Measurements from ENCODE around the gene EXTL1.

EXTL1 gene

DNA sequence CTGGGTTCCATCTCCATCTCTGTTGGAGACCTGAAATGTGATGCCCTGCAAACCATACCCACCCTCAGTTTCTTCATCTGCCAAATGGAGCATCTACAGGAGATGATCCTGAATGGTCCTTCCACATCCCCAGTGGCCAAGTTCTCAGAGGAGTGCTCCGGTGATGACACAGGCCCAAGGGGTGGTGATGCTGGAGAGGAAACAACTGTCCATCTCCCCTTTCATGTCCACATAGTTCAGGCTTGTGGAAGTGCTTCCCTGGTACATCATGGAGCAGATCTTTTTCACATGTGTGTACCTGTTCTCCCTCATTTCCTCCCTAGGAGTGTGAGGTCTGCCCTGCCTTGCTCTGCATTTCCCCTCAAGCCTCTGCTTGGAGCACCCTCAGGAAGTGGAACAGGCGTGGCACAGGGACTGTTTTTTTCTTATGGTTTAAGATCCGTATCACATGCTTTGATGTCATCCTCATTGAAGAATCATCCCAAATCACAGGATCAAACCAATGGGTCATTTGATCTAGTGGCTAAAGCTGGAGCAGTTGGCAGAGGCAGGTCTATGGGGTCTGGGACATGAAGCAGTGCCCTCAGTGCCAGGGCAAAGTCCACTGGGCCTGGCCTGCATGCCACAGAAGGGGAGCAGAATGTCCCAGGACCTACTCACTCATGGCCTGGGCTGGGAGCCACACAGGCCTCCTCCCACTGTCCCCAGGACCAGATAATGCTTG is 54.0 kb downstream of the EXTL1 start:
- no peak for DNase-seq

DNA sequence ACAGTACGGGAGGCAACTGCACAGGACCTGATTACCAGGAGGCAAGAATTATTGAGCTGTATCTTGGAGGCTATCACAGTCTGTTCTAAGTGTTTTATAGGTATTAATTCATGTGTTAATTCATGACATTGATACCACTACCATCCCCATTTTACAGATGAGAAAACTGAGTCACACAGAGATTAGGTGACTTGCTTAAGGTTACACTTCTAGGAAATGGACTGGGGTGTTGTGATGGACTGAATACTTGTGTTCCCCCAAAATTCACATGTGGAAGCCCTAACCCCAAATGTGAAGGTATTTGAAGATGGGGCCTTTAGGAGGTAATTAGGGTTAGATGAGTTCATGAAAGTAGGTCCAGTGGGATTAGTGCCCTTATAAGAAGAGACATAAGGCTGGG is 55.9 kb downstream of the EXTL1 start:
- no peak for DNase-seq

DNA sequence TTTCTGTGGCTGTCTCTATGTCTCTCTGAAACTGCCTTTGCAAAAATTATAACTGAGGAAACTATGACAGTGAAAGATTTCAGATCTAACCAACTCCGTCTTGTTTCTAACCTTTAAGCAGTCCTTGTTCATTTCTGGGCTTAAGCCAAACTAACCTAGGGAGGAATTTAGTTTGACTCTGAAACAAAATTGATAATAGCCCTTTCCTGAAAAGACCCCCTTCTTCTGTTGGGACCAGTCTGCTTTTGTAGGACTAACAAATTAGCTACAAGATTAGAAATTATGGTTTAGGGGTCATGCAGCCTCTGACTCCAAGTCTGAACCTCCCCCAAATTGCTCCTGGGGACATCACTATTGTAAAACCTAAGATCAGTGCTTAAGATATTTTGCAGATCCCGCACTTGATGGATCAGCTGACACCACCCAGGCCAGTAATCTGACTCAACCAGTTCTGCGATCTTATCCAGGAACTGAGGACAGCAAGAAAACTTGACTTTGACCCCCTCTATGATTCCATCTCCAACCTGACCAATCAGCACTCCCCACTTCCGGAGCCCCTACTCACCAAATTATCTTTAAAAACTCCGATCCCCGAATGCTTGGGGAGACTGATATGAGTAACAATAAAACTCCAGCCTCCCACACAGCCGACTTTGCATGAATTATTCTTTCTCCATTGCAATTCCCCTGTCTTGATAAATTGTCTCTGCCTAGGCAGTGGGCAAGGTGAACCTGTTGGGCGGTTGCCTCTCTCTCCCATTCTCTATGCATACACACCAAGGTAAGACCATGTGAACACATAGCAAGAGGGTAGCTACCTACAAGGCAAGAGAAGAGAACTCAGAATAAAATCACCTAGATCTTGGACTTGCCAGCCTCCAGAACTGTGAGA is 57.0 kb downstream of the EXTL1 start:
- DNase-seq, result no peak

DNA sequence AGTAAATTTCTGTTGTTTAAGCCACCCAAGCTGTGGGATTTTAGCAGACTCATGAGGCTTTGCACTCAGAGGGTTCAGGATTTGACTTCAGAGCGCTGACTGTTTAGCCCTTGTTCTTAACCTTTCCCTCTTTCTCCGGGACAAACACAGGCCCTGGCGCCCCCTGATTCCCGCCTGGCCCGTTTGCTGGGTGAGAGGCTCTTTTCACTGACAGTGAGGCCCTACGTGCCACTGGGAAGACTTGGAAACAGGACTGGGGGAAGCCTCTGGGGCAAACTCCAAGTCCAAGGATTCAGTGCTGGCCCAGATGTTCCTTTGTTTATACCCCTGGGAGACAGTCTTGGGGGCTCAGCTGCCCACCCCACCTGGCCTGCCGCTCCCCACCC is 57.6 kb downstream of the EXTL1 start:
- DNase-seq, result no peak

DNA sequence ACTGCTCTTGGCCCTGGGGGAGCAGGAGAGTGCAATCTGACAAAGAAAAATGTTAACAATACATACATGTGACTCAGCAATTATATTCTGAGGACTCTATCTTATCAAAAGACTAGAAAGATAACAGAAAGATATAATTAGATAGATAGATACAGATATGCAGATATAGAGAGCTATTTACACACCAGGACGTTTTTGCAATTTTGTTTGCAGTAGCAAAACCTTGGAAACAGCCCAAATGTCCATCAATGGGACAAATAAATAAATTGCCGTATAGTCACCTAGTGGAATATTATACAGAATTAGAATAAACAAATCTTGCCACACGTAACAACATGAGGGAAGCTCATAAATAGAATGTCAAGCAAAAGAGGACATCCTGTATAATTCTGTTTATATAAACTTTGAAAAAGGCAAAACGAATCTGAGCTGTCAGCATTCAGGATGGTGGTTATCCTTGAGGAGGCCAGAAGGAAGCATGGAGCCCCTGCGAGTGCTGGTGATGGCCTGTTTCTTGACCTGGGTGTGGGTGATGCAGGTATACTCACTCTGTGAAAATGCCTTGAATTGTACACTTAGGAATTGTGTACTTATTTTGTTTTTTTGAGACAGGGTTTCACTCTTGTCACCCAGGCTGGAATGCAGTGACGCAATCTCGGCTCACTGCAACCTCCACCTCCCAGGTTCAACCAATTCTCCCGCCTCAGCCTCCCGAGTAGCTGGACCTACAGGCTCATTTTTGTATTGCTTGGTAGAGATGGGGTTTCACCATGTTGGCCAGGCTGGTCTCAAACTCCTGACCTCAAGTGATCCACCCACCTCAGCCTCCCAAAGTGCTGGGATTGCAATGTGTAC is 58.6 kb downstream of the EXTL1 start:
- DNase-seq, result no peak

DNA sequence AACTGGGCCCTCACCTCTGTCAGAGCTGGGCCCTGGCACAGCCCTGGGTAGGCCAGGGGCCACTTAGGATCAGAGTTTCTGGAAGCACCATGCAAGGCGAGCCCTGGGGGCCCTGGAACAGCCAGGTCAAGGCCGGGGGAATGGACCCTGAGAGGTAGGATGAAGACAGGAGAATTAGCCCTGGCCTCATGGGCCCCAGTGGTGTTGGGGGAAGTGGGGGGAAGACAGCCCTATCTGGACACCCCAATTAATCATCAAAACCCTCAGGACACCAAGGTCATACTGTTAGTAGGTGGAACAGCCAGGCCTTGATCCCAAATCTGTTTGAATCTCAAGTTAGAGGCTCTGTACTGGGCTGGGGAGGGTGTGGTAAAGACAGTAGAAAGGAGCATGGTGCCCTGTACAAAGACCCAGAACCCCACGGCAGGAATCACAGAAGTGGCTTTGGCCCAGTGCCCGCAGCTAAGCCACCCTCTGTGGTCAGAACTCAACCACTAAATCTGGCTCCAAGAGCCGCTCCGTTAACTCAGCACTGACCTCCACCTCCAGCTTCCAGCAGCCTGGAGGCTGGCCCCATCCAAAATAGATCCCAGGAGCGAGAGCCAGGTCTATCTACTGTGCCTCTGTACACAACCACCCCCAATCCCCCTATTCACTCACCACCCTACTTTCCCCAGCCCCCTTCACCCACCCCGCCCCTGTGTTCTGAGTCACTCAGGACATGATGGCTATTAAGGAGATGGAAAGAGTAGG is 59.9 kb downstream of the EXTL1 start:
- no peak for DNase-seq

DNA sequence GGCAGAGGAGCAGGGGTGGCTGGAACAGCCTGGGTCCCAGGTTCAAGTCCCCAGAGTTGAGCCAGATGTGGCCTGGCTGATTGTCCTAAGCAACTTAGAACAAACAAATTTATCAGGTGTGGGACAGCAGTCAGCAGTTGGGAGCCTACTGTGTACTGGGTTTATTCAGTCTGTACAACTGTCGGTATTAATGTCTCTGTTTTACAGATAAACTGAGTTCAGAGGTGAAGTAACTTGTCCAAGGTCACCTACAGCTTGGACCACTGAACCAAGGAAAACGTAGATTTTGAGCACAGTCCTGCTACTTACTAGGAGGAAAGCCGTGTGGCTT is 60.4 kb downstream of the EXTL1 start:
- no peak for DNase-seq

DNA sequence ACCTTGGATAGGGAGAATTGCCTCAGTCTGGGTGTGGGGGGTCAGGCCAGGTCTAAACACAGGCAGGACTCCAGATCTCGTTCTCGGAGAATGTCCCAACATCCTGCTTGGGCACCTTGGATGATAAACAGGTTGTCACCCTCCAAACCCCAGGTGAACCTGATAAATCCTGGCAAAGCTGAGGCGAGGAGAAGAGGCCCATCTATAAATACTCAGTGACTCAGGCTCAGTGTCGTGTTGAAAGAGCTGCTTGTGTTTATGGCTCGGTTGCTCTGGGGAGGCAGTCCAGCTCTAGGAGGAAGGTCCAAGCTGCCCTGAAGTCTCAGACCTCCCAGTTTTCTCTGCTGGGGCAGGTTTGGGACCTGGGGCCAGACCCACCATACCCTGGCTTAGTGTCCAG is 61.6 kb downstream of the EXTL1 start:
- no peak for DNase-seq

DNA sequence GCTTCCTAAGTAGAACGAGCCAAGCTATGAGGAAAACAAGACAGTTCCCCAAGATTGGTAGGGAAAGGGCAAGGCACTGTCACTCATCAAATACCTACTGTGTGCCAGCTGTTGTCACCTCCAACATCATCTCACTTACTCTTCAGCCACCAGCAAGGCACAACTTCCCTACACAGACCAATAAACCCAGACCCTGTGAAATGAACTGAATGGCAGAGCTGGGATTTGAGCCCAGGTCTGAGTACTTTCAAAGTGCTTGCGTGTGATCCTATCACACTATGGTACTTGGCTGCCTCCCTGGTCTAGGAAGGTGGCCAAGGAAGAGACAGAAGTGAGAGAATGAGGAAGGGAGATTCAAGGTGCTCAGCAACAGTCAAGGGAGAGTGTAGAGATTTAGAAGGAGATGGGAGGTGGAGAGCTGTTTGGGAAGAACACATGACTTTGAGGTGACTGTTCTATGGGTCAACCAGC is 62.6 kb downstream of the EXTL1 start:
- no peak for DNase-seq

DNA sequence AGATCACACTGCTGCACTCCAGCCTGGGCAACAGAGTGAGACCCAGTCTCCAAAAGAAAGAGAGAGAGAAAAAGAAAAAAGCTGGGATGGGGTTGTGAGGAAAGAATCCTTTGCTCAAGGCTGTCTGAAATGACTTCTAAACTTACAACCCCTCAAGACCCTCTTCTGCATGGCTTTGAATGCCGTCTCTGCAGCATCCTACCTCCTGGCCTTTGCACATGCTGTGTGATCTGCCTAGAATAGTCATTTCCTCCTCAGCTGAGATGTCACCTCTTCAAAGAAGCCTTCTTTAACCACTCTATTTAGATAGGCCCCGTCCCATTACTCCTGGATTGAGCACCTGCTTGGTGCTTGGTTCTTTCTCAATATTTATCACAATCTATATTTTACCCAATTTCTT is 63.3 kb downstream of the EXTL1 start:
- no peak for DNase-seq

Data from stimulated activated CD4-positive, alpha-beta T cell treated with anti-CD3 and anti-CD28 coated beads, Interleukin-2, amount 100 ng/mL, for 48 hours (primary cell).